Measurements from ENCODE around the gene LEMD1.

DNA sequence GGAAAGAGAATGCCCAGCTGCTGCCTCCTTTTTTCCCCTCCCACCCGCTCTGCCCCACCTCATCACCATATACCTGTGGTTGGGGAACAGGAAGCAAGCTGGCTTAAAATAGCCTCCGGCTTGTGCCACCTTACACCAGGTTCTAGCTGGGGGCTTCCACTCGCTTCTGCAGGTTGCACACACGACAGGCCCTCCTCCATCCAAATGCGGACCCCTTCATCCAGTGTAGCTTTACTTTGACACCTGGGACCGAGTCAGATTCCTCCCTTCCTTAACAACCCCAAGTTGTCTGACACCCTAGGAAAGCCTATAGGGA is 19.4 kb upstream of the LEMD1 start:
- TF ChIP-seq, protein P1, sequence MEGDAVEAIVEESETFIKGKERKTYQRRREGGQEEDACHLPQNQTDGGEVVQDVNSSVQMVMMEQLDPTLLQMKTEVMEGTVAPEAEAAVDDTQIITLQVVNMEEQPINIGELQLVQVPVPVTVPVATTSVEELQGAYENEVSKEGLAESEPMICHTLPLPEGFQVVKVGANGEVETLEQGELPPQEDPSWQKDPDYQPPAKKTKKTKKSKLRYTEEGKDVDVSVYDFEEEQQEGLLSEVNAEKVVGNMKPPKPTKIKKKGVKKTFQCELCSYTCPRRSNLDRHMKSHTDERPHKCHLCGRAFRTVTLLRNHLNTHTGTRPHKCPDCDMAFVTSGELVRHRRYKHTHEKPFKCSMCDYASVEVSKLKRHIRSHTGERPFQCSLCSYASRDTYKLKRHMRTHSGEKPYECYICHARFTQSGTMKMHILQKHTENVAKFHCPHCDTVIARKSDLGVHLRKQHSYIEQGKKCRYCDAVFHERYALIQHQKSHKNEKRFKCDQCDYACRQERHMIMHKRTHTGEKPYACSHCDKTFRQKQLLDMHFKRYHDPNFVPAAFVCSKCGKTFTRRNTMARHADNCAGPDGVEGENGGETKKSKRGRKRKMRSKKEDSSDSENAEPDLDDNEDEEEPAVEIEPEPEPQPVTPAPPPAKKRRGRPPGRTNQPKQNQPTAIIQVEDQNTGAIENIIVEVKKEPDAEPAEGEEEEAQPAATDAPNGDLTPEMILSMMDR (IDR thresholded peaks at IDR 0.05; ENCODE audit: low read length), result no peak
- no peak for TF ChIP-seq EZH2 (optimal IDR thresholded peaks at IDR 0.05; ENCODE audit: low read depth, low read length)
